ENCODE data around the gene IMPG2.

DNA sequence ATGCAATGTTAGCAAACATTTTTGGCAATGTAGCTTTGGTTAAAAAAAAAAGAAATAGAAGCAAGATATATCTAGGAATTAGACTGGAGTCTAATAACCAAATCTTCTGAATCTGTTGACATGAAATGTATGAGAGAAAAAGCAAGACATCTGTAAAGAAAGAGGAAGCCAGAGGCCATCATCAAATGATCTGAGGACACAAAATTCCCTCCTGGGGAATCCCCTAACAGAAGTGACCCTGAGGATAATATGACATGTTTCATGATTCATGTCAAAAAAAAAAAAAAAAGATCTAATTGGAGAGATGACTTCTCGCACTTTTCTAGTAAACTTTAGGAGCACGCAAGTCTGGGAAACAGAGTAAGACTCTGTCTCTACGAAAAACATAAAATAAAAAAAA is 70.9 kb downstream of the IMPG2 start:
- no peak for TF ChIP-seq EZH2 (IDR thresholded peaks at IDR 0.05; ENCODE audit: low read length, missing control alignments)
- TF ChIP-seq, protein P1, sequence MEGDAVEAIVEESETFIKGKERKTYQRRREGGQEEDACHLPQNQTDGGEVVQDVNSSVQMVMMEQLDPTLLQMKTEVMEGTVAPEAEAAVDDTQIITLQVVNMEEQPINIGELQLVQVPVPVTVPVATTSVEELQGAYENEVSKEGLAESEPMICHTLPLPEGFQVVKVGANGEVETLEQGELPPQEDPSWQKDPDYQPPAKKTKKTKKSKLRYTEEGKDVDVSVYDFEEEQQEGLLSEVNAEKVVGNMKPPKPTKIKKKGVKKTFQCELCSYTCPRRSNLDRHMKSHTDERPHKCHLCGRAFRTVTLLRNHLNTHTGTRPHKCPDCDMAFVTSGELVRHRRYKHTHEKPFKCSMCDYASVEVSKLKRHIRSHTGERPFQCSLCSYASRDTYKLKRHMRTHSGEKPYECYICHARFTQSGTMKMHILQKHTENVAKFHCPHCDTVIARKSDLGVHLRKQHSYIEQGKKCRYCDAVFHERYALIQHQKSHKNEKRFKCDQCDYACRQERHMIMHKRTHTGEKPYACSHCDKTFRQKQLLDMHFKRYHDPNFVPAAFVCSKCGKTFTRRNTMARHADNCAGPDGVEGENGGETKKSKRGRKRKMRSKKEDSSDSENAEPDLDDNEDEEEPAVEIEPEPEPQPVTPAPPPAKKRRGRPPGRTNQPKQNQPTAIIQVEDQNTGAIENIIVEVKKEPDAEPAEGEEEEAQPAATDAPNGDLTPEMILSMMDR (conservative IDR thresholded peaks at IDR 0.05 in 1 of 2, IDR thresholded peaks at IDR 0.05 in 1 of 2; ENCODE audit: low read depth in 1 of 2, low read length in 2 of 2), result no peak

Data from fibroblast of lung (primary cell).